ENCODE results near the gene CEP68.

DNA sequence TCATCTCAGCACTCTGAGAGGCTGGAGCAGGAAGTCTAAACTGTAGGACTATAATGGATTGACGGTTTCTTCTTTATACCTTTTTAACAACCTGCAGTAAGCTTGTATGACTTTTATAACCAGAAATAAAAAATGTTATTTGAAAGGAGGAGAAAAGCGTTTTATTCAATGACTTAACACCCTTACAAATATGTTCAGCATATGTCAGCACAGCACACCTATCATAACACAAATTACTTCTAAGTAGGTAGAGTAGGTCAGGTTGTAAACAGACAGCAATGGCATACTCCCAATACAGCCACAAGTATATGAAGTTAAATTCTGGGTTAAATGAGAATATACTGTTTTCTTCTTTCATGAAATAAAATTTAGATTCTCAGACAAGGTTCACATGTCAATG is 57.6 kb downstream of the CEP68 start:
- TF ChIP-seq CTCF (IDR thresholded peaks at IDR 0.05) (no peak), GABPA (IDR thresholded peaks at IDR 0.05; ENCODE audit: low read depth) (no peak), MAX (IDR thresholded peaks at IDR 0.05; ENCODE audit: low read depth) (no peak), SMC3 (IDR thresholded peaks at IDR 0.05; ENCODE audit: low read depth, low read length) (no peak), TAF1 (IDR thresholded peaks at IDR 0.05; ENCODE audit: borderline replicate concordance, low read depth, low read length) (no peak), JUND (IDR thresholded peaks at IDR 0.05) (no peak), MEF2A (IDR thresholded peaks at IDR 0.05; ENCODE audit: borderline replicate concordance, low read depth) (no peak), CHD2 (IDR thresholded peaks at IDR 0.05; ENCODE audit: low read length, partially characterized antibody) (no peak), RXRA (IDR thresholded peaks at IDR 0.05; ENCODE audit: borderline replicate concordance, low read depth) (no peak), MXI1 (IDR thresholded peaks at IDR 0.05; ENCODE audit: low read depth, low read length) (no peak), USF2 (IDR thresholded peaks at IDR 0.05; ENCODE audit: borderline replicate concordance, low read depth, low read length) (no peak), TCF12 (IDR thresholded peaks at IDR 0.05) (no peak)
- TF ChIP-seq, protein P1, sequence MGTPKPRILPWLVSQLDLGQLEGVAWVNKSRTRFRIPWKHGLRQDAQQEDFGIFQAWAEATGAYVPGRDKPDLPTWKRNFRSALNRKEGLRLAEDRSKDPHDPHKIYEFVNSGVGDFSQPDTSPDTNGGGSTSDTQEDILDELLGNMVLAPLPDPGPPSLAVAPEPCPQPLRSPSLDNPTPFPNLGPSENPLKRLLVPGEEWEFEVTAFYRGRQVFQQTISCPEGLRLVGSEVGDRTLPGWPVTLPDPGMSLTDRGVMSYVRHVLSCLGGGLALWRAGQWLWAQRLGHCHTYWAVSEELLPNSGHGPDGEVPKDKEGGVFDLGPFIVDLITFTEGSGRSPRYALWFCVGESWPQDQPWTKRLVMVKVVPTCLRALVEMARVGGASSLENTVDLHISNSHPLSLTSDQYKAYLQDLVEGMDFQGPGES (IDR thresholded peaks at IDR 0.05; ENCODE audit: low read depth, low read length), result no peak
